Loucy (cell line): ENCODE data around the gene MOAP1.

Experiments used
- H2AFZ ChIP-seq: fragments of 200-600 bp; sonication (generic); 2 replicates; pipeline ENCODE4 v1.6.0; 2016; ENCODE audit warnings: antibody characterized with exemption, mild to moderate bottlenecking, low read length, moderate library complexity
- H3F3A ChIP-seq: fragments of 200-600 bp; 2 replicates; pipeline ENCODE4 v1.6.0; 2016; ENCODE audit warnings: antibody characterized with exemption, low read depth, mild to moderate bottlenecking
- H3K27me3 ChIP-seq: fragments of 200-600 bp; sonication (generic); 2 replicates; pipeline ENCODE4 v1.6.1; 2014; ENCODE audit warnings: low read length, mild to moderate bottlenecking; ENCODE audit not compliant: insufficient read depth, poor library complexity, severe bottlenecking
- H3K36me3 ChIP-seq: fragments of 200-600 bp; sonication (generic); 2 replicates; pipeline ENCODE4 v1.6.1; 2016; ENCODE audit warnings: low read length; ENCODE audit not compliant: insufficient read depth
- H3K4me1 ChIP-seq: fragments of 200-600 bp; sonication (generic); 2 replicates; pipeline ENCODE4 v1.5.1; 2014; ENCODE audit warnings: low read length, mild to moderate bottlenecking; ENCODE audit not compliant: insufficient read depth, poor library complexity, severe bottlenecking
- H3K4me2 ChIP-seq: fragments of 200-600 bp; sonication (generic); 2 replicates; pipeline ENCODE4 v1.6.0; 2014; ENCODE audit warnings: antibody characterized with exemption, low read length, low read depth, mild to moderate bottlenecking; ENCODE audit not compliant: poor library complexity, severe bottlenecking
- H3K4me3 ChIP-seq: fragments of 200-600 bp; sonication (generic); 2 replicates; pipeline ENCODE4 v1.5.1; 2014; ENCODE audit warnings: low read length, mild to moderate bottlenecking, mixed read lengths; ENCODE audit not compliant: poor library complexity, severe bottlenecking
- H3K79me2 ChIP-seq: fragments of 200-600 bp; sonication (generic); 2 replicates; pipeline ENCODE4 v1.6.1; 2014; ENCODE audit warnings: low read length; ENCODE audit not compliant: insufficient read depth
- H3K9ac ChIP-seq: fragments of 200-600 bp; sonication (generic); 2 replicates; pipeline ENCODE4 v1.6.0; 2014; ENCODE audit warnings: mild to moderate bottlenecking, low read depth, low read length, moderate library complexity; ENCODE audit not compliant: poor library complexity, severe bottlenecking
- H3K9me2 ChIP-seq: fragments of 200-600 bp; sonication (generic); replicated peaks from 2 replicates; pipeline ENCODE4 v1.6.1; 2016; ENCODE audit warnings: low read depth, low read length, mixed read lengths
- H3K9me3 ChIP-seq: fragments of 200-600 bp; sonication (generic); 2 replicates; pipeline ENCODE4 v1.6.1; 2014; ENCODE audit warnings: mild to moderate bottlenecking, antibody characterized with exemption, low read length, low read depth; ENCODE audit not compliant: insufficient read depth
- H4K20me1 ChIP-seq: fragments of 200-600 bp; sonication (generic); 2 replicates; pipeline ENCODE4 v1.6.0; 2014; ENCODE audit warnings: antibody characterized with exemption, low read length, mild to moderate bottlenecking; ENCODE audit not compliant: insufficient read depth, poor library complexity, severe bottlenecking
- CTCF ChIP-seq: fragments of 200-600 bp; sonication (generic); conservative IDR thresholded peaks from 2 replicates; pipeline ENCODE4 v1.5.1; 2014; ENCODE audit warnings: mild to moderate bottlenecking, antibody characterized with exemption, low read length
- EZH2phosphoT487 ChIP-seq: fragments of 200-600 bp; IDR thresholded peaks from 2 replicates; pipeline ENCODE4 v1.6.1; 2018; ENCODE audit warnings: antibody characterized with exemption, mild to moderate bottlenecking, moderate library complexity, borderline replicate concordance

The MOAP1 gene

DNA sequence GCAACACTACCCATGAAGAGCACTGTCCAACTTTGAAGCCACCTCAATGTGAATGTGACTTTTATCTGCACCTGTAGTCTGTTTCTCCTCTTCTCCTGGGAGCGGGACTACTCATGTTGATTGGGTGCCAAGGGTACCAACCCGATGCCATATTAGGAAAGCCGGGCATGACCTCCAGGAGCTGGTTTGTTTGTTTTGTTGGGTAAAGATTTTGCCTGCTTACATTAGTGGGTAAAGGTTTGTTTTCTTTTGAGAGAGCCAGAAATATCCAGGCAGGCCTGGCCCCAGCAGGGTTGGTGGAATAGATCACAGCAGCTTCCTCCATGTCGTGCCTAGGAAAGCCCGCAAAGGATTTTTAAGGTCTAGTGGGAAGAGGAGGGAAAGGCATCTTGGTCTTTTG is 49.3 kb downstream of the MOAP1 start:
- H4K20me1 ChIP-seq, result no peaks in the 10 kb centered on the region
- H3K9me3 ChIP-seq, result no peaks in the 10 kb centered on the region
- H3K79me2 ChIP-seq, result no peaks in the 10 kb centered on the region
- no peak for TF ChIP-seq CTCF
- no peak for TF ChIP-seq EZH2phosphoT487
- no peaks in the 10 kb centered on the region for H3K9me2 ChIP-seq
- no peak overlapping the region for H2AFZ ChIP-seq
- no peak overlapping the region for H3K4me2 ChIP-seq
- H3K36me3 ChIP-seq, result no peaks in the 10 kb centered on the region
- H3K9ac ChIP-seq, result no peak overlapping the region
- no peaks in the 10 kb centered on the region for H3F3A ChIP-seq
- no peaks in the 10 kb centered on the region for H3K27me3 ChIP-seq
- H3K4me3 ChIP-seq, result no peak overlapping the region
- H3K4me1 ChIP-seq, result no peaks in the 10 kb centered on the region

DNA sequence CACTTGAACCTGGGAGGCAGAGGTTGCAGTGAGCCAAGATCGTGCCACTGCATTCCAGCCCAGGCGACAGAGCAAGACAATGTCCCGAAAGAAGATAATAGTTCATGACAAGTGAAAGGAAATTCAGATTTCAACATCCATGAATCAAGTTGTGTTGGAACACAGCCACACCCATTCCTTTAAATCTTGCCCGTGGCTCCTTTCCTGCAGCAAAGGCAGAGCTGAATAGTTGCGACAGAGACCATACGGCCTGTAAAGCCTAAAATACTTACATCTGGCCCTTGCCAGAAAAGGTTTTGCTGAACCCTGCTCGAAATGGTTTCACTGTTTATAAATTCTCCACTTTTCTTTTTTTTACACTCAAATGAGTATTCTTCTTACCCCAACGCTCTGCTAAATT is 51.2 kb downstream of the MOAP1 start:
- Histone ChIP-seq H2AFZ (no peak overlapping the region), H3K4me2 (no peak overlapping the region), H3K27me3 (no peaks in the 10 kb centered on the region), H4K20me1 (no peaks in the 10 kb centered on the region), H3K36me3 (no peaks in the 10 kb centered on the region), H3K4me1 (no peaks in the 10 kb centered on the region), H3K79me2 (no peaks in the 10 kb centered on the region), H3F3A (no peaks in the 10 kb centered on the region), H3K9me2 (no peaks in the 10 kb centered on the region), H3K9me3 (no peaks in the 10 kb centered on the region), H3K9ac (no peak overlapping the region), H3K4me3 (no peak overlapping the region)
- TF ChIP-seq EZH2phosphoT487, result no peak
- no peak for TF ChIP-seq CTCF

DNA sequence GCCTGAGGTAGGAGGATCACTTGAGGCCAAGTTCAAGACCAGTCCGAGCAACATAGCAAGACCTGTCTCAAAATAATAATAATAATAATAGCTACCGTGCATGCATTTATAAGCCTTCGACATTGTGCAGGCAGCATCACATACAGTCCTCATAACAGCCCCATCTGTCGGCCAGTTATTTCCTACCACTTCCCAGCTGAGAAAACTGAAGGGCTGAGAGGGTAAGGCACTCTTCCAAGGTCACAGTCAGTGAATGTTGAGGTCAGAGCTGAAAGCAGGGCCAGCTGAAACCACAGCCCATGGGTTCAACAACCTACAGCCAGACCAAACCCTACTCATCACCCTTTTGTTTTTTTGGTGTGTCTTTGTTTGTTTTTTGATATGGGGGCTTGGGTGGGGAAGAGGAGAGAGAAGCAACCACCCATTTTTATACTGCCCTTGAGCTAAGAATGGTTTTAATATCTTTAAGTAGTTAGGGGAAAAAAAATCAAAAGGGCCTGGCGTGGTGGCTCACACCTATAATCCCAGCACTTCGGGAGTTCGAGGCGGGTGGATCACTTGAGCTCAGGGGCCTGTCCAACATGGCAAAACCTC is 52.1 kb downstream of the MOAP1 start:
- H3K27me3 ChIP-seq, result no peaks in the 10 kb centered on the region
- H3K79me2 ChIP-seq, result no peaks in the 10 kb centered on the region
- H3K4me2 ChIP-seq, result no peak overlapping the region
- no peak overlapping the region for H2AFZ ChIP-seq
- no peak overlapping the region for H3K4me3 ChIP-seq
- no peaks in the 10 kb centered on the region for H3K36me3 ChIP-seq
- H3K9me3 ChIP-seq, result no peaks in the 10 kb centered on the region
- TF ChIP-seq CTCF, result peak; percentile 60
- TF ChIP-seq EZH2phosphoT487, result no peak
- H4K20me1 ChIP-seq, result no peaks in the 10 kb centered on the region
- no peaks in the 10 kb centered on the region for H3F3A ChIP-seq
- no peak overlapping the region for H3K9ac ChIP-seq
- H3K4me1 ChIP-seq, result no peaks in the 10 kb centered on the region
- no peaks in the 10 kb centered on the region for H3K9me2 ChIP-seq
